Sigmoid colon (tissue), 7 donors: Measurements from ENCODE around the gene FBXO30. TPM values are rescaled to one million over a fixed set of nuclear protein-coding genes. Genes with fewer than 3 reads are reported as not detected.

Source experiments
- DNase-seq: peaks from one replicate; pipeline ENCODE4 v3.0.0-alpha.2; 2019
- H3K27ac ChIP-seq, 4 donors: fragments of 200-600 bp; sonication (generic); one replicate each; pipeline ENCODE4 v1.5.1; 2016 to 2019; ENCODE audit warnings: mild to moderate bottlenecking in 1 of 4
- H3K27me3 ChIP-seq, 3 donors: fragments of 200-600 bp; sonication (generic); one replicate each; pipeline ENCODE4 v1.5.1; 2019; ENCODE audit warnings: mild to moderate bottlenecking in 1 of 3
- H3K36me3 ChIP-seq, 4 donors: fragments of 200-600 bp; sonication (generic); one replicate each; pipeline ENCODE4 v1.5.1; 2016 to 2019
- H3K4me1 ChIP-seq, 4 donors: fragments of 200-600 bp; sonication (generic); one replicate each; pipeline ENCODE4 v1.5.1; 2017 to 2019
- H3K4me3 ChIP-seq, 4 donors: fragments of 200-600 bp; sonication (generic); one replicate each; pipeline ENCODE4 v1.5.1; 2017 to 2019; ENCODE audit warnings: mild to moderate bottlenecking in 2 of 4, moderate library complexity in 1 of 4
- H3K9me3 ChIP-seq, 4 donors: fragments of 200-600 bp in 3 of 4; sonication (generic) in 3 of 4; one replicate each; pipeline versions ENCODE4 v1.5.1 to v1.6.1; 2013 to 2019
- EP300 ChIP-seq, 4 donors: sonication (generic); formaldehyde crosslinking; IDR thresholded peaks; one replicate each; pipeline ENCODE4 v1.6.1; 2017; ENCODE audit warnings: antibody characterized with exemption in 4 of 4
- POLR2A ChIP-seq, 2 donors: fragments of 450-650 bp; IDR thresholded peaks; one replicate each; pipeline ENCODE4 v1.6.1; 2016; ENCODE audit warnings: antibody characterized with exemption in 2 of 2, mild to moderate bottlenecking in 2 of 2, moderate library complexity in 2 of 2
- POLR2AphosphoS5 ChIP-seq, 4 donors: sonication (generic); formaldehyde crosslinking; IDR thresholded peaks; one replicate each; pipeline ENCODE4 v1.6.1; 2017; ENCODE audit warnings: antibody characterized with exemption in 4 of 4
- WGBS, 2 donors: extraction: QIAGEN DNeasy Blood & Tissue Kit; methylation state at CpG; one replicate each; pipeline ENCODE4 v1.1.7; 2013; 5-methylcytosine and 5-hydroxymethylcytosine counted together
- intact Hi-C: fragments of 100-400 bp; cut with DNase I; formaldehyde crosslinking; loops from one replicate; pipeline ENCODE4 v1.15.1; 2023
- polyA plus RNA-seq, 3 donors: library from polyadenylated mRNA; stranded (reverse); fragments of 200-250 nt; gene quantifications; one replicate each; pipeline ENCODE4 v1.2.3, GENCODE V29; 2013
- total RNA-seq, 4 donors: library from RNA; depleted of rRNA; stranded (reverse); fragments of >200 nt; gene quantifications; one replicate each; pipeline ENCODE4 v1.1.0, GENCODE V29; 2016
- TF ChIP-seq, protein P1 (sequence below), 4 experiments: fragments of 450-650 bp in 3 of 4; fragments of 200-600 bp in 1 of 4; IDR thresholded peaks; one replicate each; pipeline ENCODE4 v1.5.1; 2016 to 2019; ENCODE audit warnings: antibody characterized with exemption in 4 of 4, mild to moderate bottlenecking in 3 of 4, moderate library complexity in 2 of 4
- donor health status: healthy with polysubstance abuse.
- donor health status: Bipolar disorder and iron deficiency.
- donor health status: healthy.

Gene FBXO30
- total and polyA plus RNA-seq, 7 donors, result 2.3 to 53.9 (median 37.9) TPM

DNA sequence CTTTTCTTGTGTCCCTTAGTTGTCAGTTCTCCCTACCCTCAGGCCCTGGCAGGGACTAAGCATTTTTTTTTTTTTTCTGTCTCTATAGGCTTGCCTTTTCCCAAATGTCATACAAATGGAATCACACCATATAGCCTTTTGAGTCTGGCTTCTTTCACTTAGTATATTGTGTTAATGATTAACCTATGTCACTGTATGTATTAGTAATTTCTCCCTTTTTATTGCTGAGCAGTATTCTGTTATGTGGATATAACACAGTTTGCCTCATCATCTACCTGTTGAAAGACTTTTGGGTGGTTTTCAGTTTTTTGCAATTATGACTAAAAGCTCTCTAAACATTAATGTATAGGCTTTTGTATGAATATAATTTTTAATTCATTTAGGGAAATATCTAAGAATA, 16.0 kb upstream of the FBXO30 start:
- Histone ChIP-seq H3K4me1 (peaks cover 0 to 3% (median 0%) of the 10 kb centered on the region in 4 donors), H3K27ac (no peak overlapping the region), H3K4me3 (no peak overlapping the region), H3K9me3 (no peaks in the 10 kb centered on the region), H3K27me3 (no peaks in the 10 kb centered on the region), H3K36me3 (no peaks in the 10 kb centered on the region)
- DNase-seq, result no peak
- TF ChIP-seq POLR2AphosphoS5 (IDR thresholded peaks at IDR 0.05), result no peak
- no peak for TF ChIP-seq EP300 (IDR thresholded peaks at IDR 0.05)
- TF ChIP-seq POLR2A (IDR thresholded peaks at IDR 0.05), result no peak
- TF ChIP-seq, protein P1, sequence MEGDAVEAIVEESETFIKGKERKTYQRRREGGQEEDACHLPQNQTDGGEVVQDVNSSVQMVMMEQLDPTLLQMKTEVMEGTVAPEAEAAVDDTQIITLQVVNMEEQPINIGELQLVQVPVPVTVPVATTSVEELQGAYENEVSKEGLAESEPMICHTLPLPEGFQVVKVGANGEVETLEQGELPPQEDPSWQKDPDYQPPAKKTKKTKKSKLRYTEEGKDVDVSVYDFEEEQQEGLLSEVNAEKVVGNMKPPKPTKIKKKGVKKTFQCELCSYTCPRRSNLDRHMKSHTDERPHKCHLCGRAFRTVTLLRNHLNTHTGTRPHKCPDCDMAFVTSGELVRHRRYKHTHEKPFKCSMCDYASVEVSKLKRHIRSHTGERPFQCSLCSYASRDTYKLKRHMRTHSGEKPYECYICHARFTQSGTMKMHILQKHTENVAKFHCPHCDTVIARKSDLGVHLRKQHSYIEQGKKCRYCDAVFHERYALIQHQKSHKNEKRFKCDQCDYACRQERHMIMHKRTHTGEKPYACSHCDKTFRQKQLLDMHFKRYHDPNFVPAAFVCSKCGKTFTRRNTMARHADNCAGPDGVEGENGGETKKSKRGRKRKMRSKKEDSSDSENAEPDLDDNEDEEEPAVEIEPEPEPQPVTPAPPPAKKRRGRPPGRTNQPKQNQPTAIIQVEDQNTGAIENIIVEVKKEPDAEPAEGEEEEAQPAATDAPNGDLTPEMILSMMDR (IDR thresholded peaks at IDR 0.05), result no peak
- intact Hi-C loops, result no loop called here

DNA sequence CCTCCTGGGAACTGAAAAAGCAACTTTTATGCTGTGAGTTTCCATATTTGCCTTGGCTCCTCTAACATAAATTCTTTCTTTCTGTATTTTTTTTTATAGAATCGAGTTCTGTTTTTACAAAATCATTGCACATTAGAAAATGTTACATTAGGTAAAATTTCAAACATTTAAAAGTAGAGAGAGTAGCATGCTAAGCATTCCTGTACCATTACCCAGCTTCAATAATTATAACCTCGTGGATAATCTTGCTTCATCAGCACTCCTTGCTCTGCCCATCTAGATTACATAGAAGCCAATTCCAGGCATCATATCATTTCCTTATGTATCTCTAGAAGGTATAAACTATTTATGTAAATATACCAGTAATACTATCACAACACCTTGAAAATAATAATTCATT, 15.4 kb upstream of the FBXO30 start:
- intact Hi-C loops, result no loop called here

DNA sequence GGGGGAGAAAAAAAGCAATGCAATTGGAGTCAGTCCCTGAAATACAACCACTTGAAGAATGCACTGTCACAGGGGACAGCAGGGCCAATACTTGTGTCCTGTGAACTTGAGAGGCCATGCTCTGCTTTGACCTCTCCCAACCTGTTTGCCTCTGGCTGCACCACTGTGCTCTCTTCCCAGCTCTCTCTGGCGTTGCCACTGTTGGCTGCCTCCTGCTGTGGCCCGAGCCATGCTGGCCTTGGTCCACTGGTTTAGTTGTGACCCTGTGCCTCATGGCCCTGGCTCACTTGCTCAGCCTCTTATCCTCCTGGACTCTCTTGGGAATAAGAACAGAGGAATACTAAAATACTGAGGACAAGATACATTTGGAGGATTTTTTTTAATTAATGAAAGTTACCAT, 14.5 kb upstream of the FBXO30 start:
- Histone ChIP-seq H3K9me3 (no peaks in the 10 kb centered on the region), H3K4me3 (no peak overlapping the region), H3K27me3 (no peaks in the 10 kb centered on the region), H3K27ac (no peak overlapping the region), H3K36me3 (no peaks in the 10 kb centered on the region), H3K4me1 (peaks cover 0 to 3% (median 0%) of the 10 kb centered on the region in 4 donors)
- TF ChIP-seq POLR2AphosphoS5 (IDR thresholded peaks at IDR 0.05) (no peak), POLR2A (IDR thresholded peaks at IDR 0.05) (no peak), EP300 (IDR thresholded peaks at IDR 0.05) (no peak)
- TF ChIP-seq, protein P1 (IDR thresholded peaks at IDR 0.05), result no peak
- DNase-seq, result no peak
- WGBS, 2 donors, result 90 to 92% methylated on average over 2 of the region's 2 CpGs
- intact Hi-C loops, result no loop called here

More for the DNA sequence above, 15.4 kb upstream of the FBXO30 start:
- no peak for DNase-seq
- H3K27me3 ChIP-seq, result no peaks in the 10 kb centered on the region
- no peak overlapping the region for H3K4me3 ChIP-seq
- H3K36me3 ChIP-seq, result no peaks in the 10 kb centered on the region
- TF ChIP-seq POLR2AphosphoS5 (IDR thresholded peaks at IDR 0.05) (no peak), EP300 (IDR thresholded peaks at IDR 0.05) (no peak), POLR2A (IDR thresholded peaks at IDR 0.05) (no peak)
- TF ChIP-seq, protein P1 (IDR thresholded peaks at IDR 0.05), result no peak
- no peaks in the 10 kb centered on the region for H3K9me3 ChIP-seq
- WGBS, 2 donors, result 81 to 85% methylated on average over 2 of the region's 2 CpGs
- H3K4me1 ChIP-seq, result peaks cover 0 to 3% (median 0%) of the 10 kb centered on the region in 4 donors
- no peak overlapping the region for H3K27ac ChIP-seq

DNA sequence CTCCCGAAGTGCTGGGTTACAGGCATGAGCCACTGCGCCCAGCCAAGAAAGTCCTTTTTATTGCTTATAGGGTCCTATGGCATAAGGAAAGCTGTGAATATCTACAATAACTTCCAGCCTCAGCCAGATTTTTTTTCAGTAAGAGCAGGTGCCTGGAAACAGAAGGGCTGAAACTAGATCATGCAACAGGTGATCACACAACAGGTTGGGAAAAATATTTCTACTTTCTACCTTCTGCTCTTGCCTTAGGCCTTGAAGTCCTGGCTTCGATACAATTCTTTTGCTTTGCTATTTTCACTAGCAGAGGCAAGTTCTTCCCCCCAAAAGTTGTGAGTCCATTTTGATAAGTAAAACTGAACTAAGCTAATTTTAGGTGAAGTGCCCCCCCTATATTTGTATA, 9.7 kb upstream of the FBXO30 start:
- TF ChIP-seq POLR2AphosphoS5 (IDR thresholded peaks at IDR 0.05) (no peak), EP300 (IDR thresholded peaks at IDR 0.05) (no peak), POLR2A (IDR thresholded peaks at IDR 0.05) (no peak)
- TF ChIP-seq, protein P1 (IDR thresholded peaks at IDR 0.05), result no peak
- H3K36me3 ChIP-seq, result no peaks in the 10 kb centered on the region
- no peaks in the 10 kb centered on the region for H3K27me3 ChIP-seq
- WGBS, 2 donors, result 97 to 98% methylated on average over 3 of the region's 3 CpGs
- H3K27ac ChIP-seq, result no peak overlapping the region
- H3K9me3 ChIP-seq, result no peaks in the 10 kb centered on the region
- no peak overlapping the region for H3K4me3 ChIP-seq
- DNase-seq, result no peak
- peaks cover 0 to 12% (median 2%) of the 10 kb centered on the region in 4 donors for H3K4me1 ChIP-seq
- intact Hi-C loops, result no loop called here

- Histone ChIP-seq H3K27me3 (no peaks in the 10 kb centered on the region), H3K9me3 (no peaks in the 10 kb centered on the region), H3K27ac (peak overlapping the region in 1 of 4 donors; percentile 20), H3K4me1 (peaks cover 0 to 12% (median 2%) of the 10 kb centered on the region in 4 donors), H3K4me3 (no peak overlapping the region), H3K36me3 (no peaks in the 10 kb centered on the region)
- intact Hi-C loops, result no loop called here
- no peak for TF ChIP-seq EP300 (IDR thresholded peaks at IDR 0.05)
- WGBS, 2 donors, result 49 to 70% methylated on average over 1 of the region's 1 CpG
- DNase-seq, result no peak
Measured at GRCh38 chr6:145823328-145823944, 8.8 kb upstream of the FBXO30 start.
